Fibroblast of lung (primary cell): Measurements from ENCODE around the gene ITGB3.

Source experiments
- EZH2 ChIP-seq: IDR thresholded peaks from 2 replicates; pipeline ENCODE4 v1.5.1; 2012; ENCODE audit warnings: low read length, control low read depth, mild to moderate bottlenecking; ENCODE audit errors: missing control alignments
- TF ChIP-seq, protein P1 (sequence below), 2 donors: IDR thresholded peaks in 1 of 2; conservative IDR thresholded peaks in 1 of 2; 1 replicate in 1 of 2; 2 replicates in 1 of 2; pipeline ENCODE4 v1.5.1; 2011 to 2012; ENCODE audit warnings: low read length in 2 of 2, control low read depth in 1 of 2, inconsistent platforms in 1 of 2, low read depth in 1 of 2, mild to moderate bottlenecking in 1 of 2

DNA sequence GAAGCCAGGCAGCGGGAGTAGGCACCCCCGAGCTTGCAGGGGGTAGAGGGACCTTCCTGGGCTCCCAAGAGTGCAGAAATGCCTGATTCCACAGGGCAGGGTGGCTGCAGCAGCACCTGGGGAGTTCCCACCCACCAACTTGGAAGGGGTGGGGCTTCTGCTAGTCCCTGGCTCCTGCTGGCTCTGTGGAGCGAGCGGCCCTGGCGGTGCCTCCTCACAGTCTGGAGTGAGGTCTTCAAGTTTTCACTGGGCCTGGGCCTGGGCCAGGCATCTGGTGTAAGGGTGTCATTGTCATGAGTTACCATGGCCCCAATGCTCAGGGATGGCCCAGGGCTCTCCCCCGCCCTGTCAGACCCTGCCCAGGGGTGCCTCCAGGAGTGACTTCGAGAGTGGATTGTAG is 15.8 kb upstream of the ITGB3 start:
- TF ChIP-seq, protein P1, sequence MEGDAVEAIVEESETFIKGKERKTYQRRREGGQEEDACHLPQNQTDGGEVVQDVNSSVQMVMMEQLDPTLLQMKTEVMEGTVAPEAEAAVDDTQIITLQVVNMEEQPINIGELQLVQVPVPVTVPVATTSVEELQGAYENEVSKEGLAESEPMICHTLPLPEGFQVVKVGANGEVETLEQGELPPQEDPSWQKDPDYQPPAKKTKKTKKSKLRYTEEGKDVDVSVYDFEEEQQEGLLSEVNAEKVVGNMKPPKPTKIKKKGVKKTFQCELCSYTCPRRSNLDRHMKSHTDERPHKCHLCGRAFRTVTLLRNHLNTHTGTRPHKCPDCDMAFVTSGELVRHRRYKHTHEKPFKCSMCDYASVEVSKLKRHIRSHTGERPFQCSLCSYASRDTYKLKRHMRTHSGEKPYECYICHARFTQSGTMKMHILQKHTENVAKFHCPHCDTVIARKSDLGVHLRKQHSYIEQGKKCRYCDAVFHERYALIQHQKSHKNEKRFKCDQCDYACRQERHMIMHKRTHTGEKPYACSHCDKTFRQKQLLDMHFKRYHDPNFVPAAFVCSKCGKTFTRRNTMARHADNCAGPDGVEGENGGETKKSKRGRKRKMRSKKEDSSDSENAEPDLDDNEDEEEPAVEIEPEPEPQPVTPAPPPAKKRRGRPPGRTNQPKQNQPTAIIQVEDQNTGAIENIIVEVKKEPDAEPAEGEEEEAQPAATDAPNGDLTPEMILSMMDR (conservative IDR thresholded peaks at IDR 0.05 in 1 of 2, IDR thresholded peaks at IDR 0.05 in 1 of 2; ENCODE audit: low read depth in 1 of 2, low read length in 2 of 2) = no peak
- no peak for TF ChIP-seq EZH2
